CD4-positive, CD25-positive, alpha-beta regulatory T cell (primary cell): ENCODE results near the gene EXOC3. TPM values are rescaled to one million over a fixed set of nuclear protein-coding genes. Genes with fewer than 3 reads are reported as not detected.

Source experiments
- ATAC-seq, 2 donors: fragments of 150-1000 bp; cut with Tn5 transposase; one replicate each; pipeline ENCODE4 v1.10.0; 2021; ENCODE audit warnings: low read depth in 2 of 2, moderate number of reproducible peaks in 2 of 2, moderate library complexity in 1 of 2
- DNase-seq, 3 donors: peaks; one replicate each; pipeline versions ENCODE4 v3.0.0 to v3.0.0-alpha.2; 2012 to 2022; ENCODE audit warnings: mixed read lengths in 1 of 3
- H3K27ac ChIP-seq: one replicate; pipeline ENCODE4 v1.7.0; 2013; ENCODE audit warnings: mild to moderate bottlenecking, low read length; ENCODE audit not compliant: insufficient read depth, poor library complexity, severe bottlenecking
- H3K27me3 ChIP-seq: one replicate; pipeline ENCODE4 v1.7.0; 2013; ENCODE audit warnings: low read length; ENCODE audit not compliant: control insufficient read depth, insufficient read depth
- H3K36me3 ChIP-seq: one replicate; pipeline ENCODE4 v1.7.0; 2013; ENCODE audit warnings: mild to moderate bottlenecking, low read length, moderate library complexity; ENCODE audit not compliant: control insufficient read depth, insufficient read depth
- H3K4me1 ChIP-seq: 2 replicates; pipeline ENCODE4 v1.7.0; 2013; ENCODE audit warnings: mild to moderate bottlenecking, low read length; ENCODE audit not compliant: insufficient read depth, control insufficient read depth, poor library complexity, severe bottlenecking
- H3K4me3 ChIP-seq: one replicate; pipeline ENCODE4 v1.7.0; 2013; ENCODE audit warnings: low read depth, mild to moderate bottlenecking, low read length, moderate library complexity
- H3K9me3 ChIP-seq, 2 experiments: 1 replicate in 1 of 2; 2 replicates in 1 of 2; pipeline ENCODE4 v1.7.0; 2013; ENCODE audit warnings: low read length in 2 of 2, mild to moderate bottlenecking in 1 of 2, moderate library complexity in 1 of 2; ENCODE audit not compliant: control insufficient read depth in 2 of 2
- H3K27ac Mint-ChIP-seq, 3 donors: one replicate each; pipeline ENCODE4 v1.8.0; 2020 to 2022; ENCODE audit warnings: mild to moderate bottlenecking in 3 of 3, mixed read lengths in 3 of 3, moderate library complexity in 2 of 3
- H3K27me3 Mint-ChIP-seq: one replicate; pipeline ENCODE4 v1.8.0; 2022; ENCODE audit warnings: mild to moderate bottlenecking, mixed read lengths
- H3K36me3 Mint-ChIP-seq: one replicate; pipeline ENCODE4 v1.8.0; 2020; ENCODE audit warnings: mixed read lengths
- H3K4me1 Mint-ChIP-seq, 4 donors: one replicate each; pipeline ENCODE4 v1.8.0; 2020 to 2022; ENCODE audit warnings: mixed read lengths in 4 of 4, mild to moderate bottlenecking in 1 of 4
- H3K4me3 Mint-ChIP-seq, 4 donors: one replicate each; pipeline ENCODE4 v1.8.0; 2020 to 2022; ENCODE audit warnings: mild to moderate bottlenecking in 4 of 4, mixed read lengths in 4 of 4, moderate library complexity in 3 of 4
- H3K9me3 Mint-ChIP-seq, 7 donors: one replicate each; pipeline ENCODE4 v1.8.0; 2020 to 2022; ENCODE audit warnings: mixed read lengths in 7 of 7, mild to moderate bottlenecking in 3 of 7, moderate library complexity in 2 of 7
- polyA plus RNA-seq, 4 donors: library from polyadenylated mRNA; unstranded; fragments of 300-500 nt; fragmentation: Illumina TruSeq; gene quantifications; one replicate each; pipeline ENCODE4 v1.2.3, GENCODE V29; 2021
- total RNA-seq: library from RNA; stranded (reverse); gene quantifications from one replicate; pipeline ENCODE4 v1.2.3, GENCODE V29; 2022

EXOC3 gene
- total and polyA plus RNA-seq, 5 donors from 2014 or later = 23.3 to 95.4 (median 37.0) TPM

DNA sequence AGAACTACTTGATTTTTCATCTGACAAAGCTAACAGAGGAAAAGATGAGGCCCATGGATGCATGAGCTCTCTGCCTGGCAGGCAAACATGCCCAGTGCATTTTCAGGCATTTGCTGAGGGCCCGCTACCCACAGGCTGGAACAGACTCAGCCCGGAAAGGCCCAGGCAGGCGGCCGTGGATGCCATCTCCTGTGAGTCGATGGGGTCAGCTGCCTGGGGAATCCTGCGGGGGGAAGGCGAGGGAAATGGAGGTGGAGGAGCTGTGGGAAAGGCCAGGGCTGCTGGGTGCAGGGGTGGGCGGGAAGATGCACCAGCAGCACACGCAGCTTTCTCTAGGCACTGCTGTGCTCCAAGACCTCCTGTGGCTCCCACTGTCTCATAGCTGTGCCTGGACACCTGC, 67.5 kb downstream of the EXOC3 start:
- no peak overlapping the region for H3K27ac ChIP-seq
- no peak overlapping the region for H3K4me3 ChIP-seq
- H3K36me3 ChIP-seq = no peaks in the 10 kb centered on the region
- H3K4me1 Mint-ChIP-seq = no peaks in the 10 kb centered on the region
- H3K27me3 ChIP-seq = no peaks in the 10 kb centered on the region
- no peak overlapping the region for H3K27ac Mint-ChIP-seq
- no peaks in the 10 kb centered on the region for H3K4me1 ChIP-seq
- peaks cover 0 to 2% (median 0%) of the 10 kb centered on the region in 7 donors for H3K9me3 Mint-ChIP-seq
- no peak for DNase-seq
- no peaks in the 10 kb centered on the region for H3K9me3 ChIP-seq
- H3K27me3 Mint-ChIP-seq = peaks cover 11% of the 10 kb centered on the region
- H3K36me3 Mint-ChIP-seq = no peaks in the 10 kb centered on the region
- ATAC-seq = no peak
- H3K4me3 Mint-ChIP-seq = no peak overlapping the region

DNA sequence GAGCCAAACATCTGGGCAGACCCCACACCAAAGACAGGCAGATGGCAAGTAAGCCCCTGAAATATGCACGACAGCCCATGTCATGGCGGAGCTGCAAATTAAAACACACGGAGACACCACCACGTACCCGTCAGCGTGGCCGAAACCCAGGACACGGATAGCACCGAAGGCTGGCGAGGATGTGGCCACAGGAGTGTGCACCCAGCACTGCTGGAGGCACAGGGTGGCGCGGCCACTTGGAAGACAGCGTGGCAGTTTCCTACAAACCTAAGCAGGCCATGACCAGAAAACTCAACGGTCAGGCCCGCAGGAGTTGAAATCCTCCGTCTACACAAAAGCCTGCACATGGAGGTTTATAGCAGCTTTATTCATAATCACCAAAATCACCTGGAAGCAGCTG, 68.5 kb downstream of the EXOC3 start:
- Histone ChIP-seq H3K4me1 (no peaks in the 10 kb centered on the region), H3K27me3 (no peaks in the 10 kb centered on the region), H3K9me3 (no peaks in the 10 kb centered on the region), H3K27ac (no peak overlapping the region), H3K36me3 (no peaks in the 10 kb centered on the region), H3K4me3 (no peak overlapping the region)
- Mint-ChIP-seq H3K27me3 (peaks cover 11% of the 10 kb centered on the region), H3K9me3 (peaks cover 0 to 2% (median 0%) of the 10 kb centered on the region in 7 donors), H3K36me3 (no peaks in the 10 kb centered on the region), H3K4me3 (no peak overlapping the region), H3K27ac (no peak overlapping the region), H3K4me1 (no peaks in the 10 kb centered on the region)
- DNase-seq = no peak
- ATAC-seq = no peak

- Mint-ChIP-seq H3K36me3 (no peaks in the 10 kb centered on the region), H3K4me3 (no peak overlapping the region), H3K9me3 (peaks cover 0 to 2% (median 0%) of the 10 kb centered on the region in 7 donors), H3K27ac (no peak overlapping the region), H3K27me3 (peaks cover 11% of the 10 kb centered on the region), H3K4me1 (no peaks in the 10 kb centered on the region)
- no peaks in the 10 kb centered on the region for H3K9me3 ChIP-seq
- H3K4me1 ChIP-seq = no peaks in the 10 kb centered on the region
- no peak overlapping the region for H3K4me3 ChIP-seq
- DNase-seq (no peak), ATAC-seq (no peak)
- H3K27ac ChIP-seq = no peak overlapping the region
- H3K27me3 ChIP-seq = peaks cover 1% of the 10 kb centered on the region
- no peaks in the 10 kb centered on the region for H3K36me3 ChIP-seq
Observed at GRCh38 chr5:513216-514100, 70.5 kb downstream of the EXOC3 start.

DNA sequence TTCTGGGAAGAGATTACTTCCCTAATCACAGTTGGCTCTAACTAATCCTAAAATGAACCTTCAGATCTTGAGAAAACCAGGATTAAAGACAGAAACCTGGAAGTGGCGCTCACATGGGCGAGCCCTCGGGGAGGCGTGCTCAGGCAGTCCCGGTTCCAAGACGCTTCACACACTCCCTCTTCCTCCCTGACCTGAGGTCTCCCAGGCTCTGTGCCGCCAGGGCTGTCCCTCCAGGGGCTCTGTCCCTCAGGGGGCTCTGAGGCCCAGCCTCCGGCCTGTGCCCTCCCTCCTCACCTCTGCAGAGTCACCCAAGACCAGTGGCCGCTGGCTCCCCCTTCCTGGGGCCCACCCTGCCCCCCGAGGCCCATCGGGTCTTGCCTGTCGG, 71.1 kb downstream of the EXOC3 start:
- H3K27me3 ChIP-seq = peaks cover 1% of the 10 kb centered on the region
- H3K4me3 Mint-ChIP-seq = no peak overlapping the region
- H3K4me1 Mint-ChIP-seq = no peaks in the 10 kb centered on the region
- H3K4me1 ChIP-seq = no peaks in the 10 kb centered on the region
- H3K27ac ChIP-seq = no peak overlapping the region
- no peaks in the 10 kb centered on the region for H3K36me3 ChIP-seq
- H3K9me3 ChIP-seq = no peaks in the 10 kb centered on the region
- no peak overlapping the region for H3K27ac Mint-ChIP-seq
- no peak overlapping the region for H3K4me3 ChIP-seq
- peaks cover 0 to 2% (median 0%) of the 10 kb centered on the region in 7 donors for H3K9me3 Mint-ChIP-seq
- H3K27me3 Mint-ChIP-seq = peaks cover 11% of the 10 kb centered on the region
- no peak for ATAC-seq
- H3K36me3 Mint-ChIP-seq = no peaks in the 10 kb centered on the region
- no peak for DNase-seq

GRCh38 chr5:514673-515072, 71.7 kb downstream of the EXOC3 start:
- Mint-ChIP-seq H3K36me3 (no peaks in the 10 kb centered on the region), H3K27me3 (peaks cover 9% of the 10 kb centered on the region), H3K27ac (no peak overlapping the region), H3K4me3 (no peak overlapping the region), H3K4me1 (no peaks in the 10 kb centered on the region), H3K9me3 (peaks cover 0 to 2% (median 0%) of the 10 kb centered on the region in 7 donors)
- ATAC-seq (no peak), DNase-seq (no peak)
- Histone ChIP-seq H3K27ac (no peak overlapping the region), H3K4me1 (no peaks in the 10 kb centered on the region), H3K27me3 (peaks cover 1% of the 10 kb centered on the region), H3K4me3 (no peak overlapping the region), H3K36me3 (no peaks in the 10 kb centered on the region), H3K9me3 (no peaks in the 10 kb centered on the region)

DNA sequence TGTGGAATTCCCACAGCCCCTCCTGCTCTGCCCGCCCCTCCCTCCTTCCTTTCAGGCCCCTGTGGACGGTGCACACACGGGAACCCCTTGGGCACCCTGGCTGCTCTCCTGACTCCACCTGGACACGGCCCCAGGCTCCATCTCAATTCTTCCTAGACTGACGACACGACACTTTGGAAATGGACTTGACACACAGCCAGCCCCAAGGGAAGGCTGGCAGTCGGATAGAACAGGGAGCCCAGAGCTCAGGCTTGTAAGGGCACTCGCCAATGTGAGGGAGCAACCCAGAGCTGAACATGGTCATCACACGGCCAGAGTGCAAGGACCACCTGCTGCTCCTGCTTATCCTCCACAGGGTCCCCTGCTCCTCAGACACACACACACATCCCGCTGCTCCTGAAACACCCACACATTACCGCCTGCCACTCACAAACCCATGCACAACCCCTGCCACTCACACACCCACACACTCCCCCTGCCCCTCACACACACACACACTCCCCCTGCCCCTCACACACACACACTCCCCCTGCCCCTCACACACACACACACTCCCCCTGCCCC, 72.4 kb downstream of the EXOC3 start:
- Mint-ChIP-seq H3K4me1 (no peaks in the 10 kb centered on the region), H3K27ac (no peak overlapping the region), H3K36me3 (no peaks in the 10 kb centered on the region), H3K9me3 (no peaks in the 10 kb centered on the region), H3K4me3 (no peak overlapping the region), H3K27me3 (peaks cover 10% of the 10 kb centered on the region)
- Histone ChIP-seq H3K36me3 (no peaks in the 10 kb centered on the region), H3K27ac (no peak overlapping the region), H3K9me3 (no peaks in the 10 kb centered on the region), H3K4me1 (no peaks in the 10 kb centered on the region), H3K27me3 (peaks cover 1% of the 10 kb centered on the region), H3K4me3 (no peak overlapping the region)
- ATAC-seq (no peak), DNase-seq (no peak)

GRCh38 chr5:516338-516925, 73.5 kb downstream of the EXOC3 start:
- peaks cover 1% of the 10 kb centered on the region for H3K27me3 ChIP-seq
- no peaks in the 10 kb centered on the region for H3K36me3 ChIP-seq
- Mint-ChIP-seq H3K9me3 (no peaks in the 10 kb centered on the region), H3K27me3 (peaks cover 16% of the 10 kb centered on the region), H3K4me3 (no peak overlapping the region), H3K27ac (no peak overlapping the region), H3K4me1 (no peaks in the 10 kb centered on the region), H3K36me3 (no peaks in the 10 kb centered on the region)
- DNase-seq (no peak), ATAC-seq (no peak)
- no peaks in the 10 kb centered on the region for H3K9me3 ChIP-seq
- no peaks in the 10 kb centered on the region for H3K4me1 ChIP-seq
- no peak overlapping the region for H3K4me3 ChIP-seq
- H3K27ac ChIP-seq = no peak overlapping the region
